Muscle layer of colon (tissue), 2 donors: Measurements from ENCODE around the gene GLCCI1.

ENCODE experiments used
- H3K27ac ChIP-seq: one replicate; pipeline ENCODE4 v1.7.0; 2013; ENCODE audit warnings: low read depth, mild to moderate bottlenecking, low read length, moderate library complexity
- H3K27me3 ChIP-seq, 2 donors: one replicate each; pipeline ENCODE4 v1.7.0; 2013; ENCODE audit warnings: low read length in 2 of 2, mild to moderate bottlenecking in 2 of 2; ENCODE audit not compliant: insufficient read depth in 2 of 2, control insufficient read depth in 1 of 2
- H3K36me3 ChIP-seq: one replicate; pipeline ENCODE4 v1.7.0; 2013; ENCODE audit warnings: mild to moderate bottlenecking, low read length; ENCODE audit not compliant: insufficient read depth
- H3K4me1 ChIP-seq: one replicate; pipeline ENCODE4 v1.7.0; 2013; ENCODE audit warnings: mild to moderate bottlenecking, low read length; ENCODE audit not compliant: insufficient read depth
- H3K4me3 ChIP-seq, 2 donors: one replicate each; pipeline ENCODE4 v1.7.0; 2013; ENCODE audit warnings: low read length in 2 of 2, low read depth in 1 of 2, mild to moderate bottlenecking in 1 of 2, moderate library complexity in 1 of 2
- H3K9ac ChIP-seq: one replicate; pipeline ENCODE4 v1.7.0; 2013; ENCODE audit warnings: low read length
- H3K9me3 ChIP-seq: one replicate; pipeline ENCODE4 v1.7.0; 2013; ENCODE audit warnings: mild to moderate bottlenecking, low read length
- donor health status: abdominal sarcoma.
- donor health status: Adenocarcinoma of cecum.

Gene GLCCI1

DNA sequence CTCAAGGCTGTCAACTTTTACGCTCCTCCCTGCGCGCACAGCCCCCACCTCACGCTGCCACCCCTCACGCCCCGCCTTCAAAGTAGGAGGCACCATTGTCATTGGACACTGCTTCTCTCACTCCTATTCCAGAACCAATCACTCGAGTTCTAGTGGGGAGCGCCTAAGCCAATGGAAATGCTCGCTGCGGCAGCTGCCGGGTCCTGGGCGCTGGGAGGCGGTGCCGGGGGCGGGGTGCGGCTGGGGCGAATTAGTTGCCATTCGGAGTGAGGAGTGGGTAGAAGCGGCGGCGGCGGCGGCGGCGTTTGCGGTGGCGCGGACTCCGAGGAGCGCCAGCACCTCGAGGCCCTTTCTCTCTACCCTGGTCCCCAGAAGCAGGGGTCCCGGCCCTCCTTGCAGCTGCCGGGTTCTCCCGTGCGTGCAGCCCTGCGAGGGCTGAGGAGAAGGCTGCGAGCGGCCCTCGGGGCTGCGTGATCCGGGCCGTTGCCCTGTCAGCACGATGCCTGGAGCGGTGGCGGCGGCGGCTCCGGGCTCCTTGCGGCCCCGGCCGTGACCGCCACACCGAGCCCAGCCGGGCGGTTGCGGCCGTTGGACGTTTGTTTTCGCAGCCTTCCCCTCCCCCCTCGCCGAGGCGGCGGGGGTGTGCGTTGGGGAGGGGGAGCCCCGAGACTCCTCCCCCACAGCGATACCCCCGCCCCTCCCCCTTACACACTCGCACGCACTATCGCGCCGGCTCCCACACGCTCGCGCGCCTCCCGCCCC, at the start of gene GLCCI1:
Gene GLCCI1, plus strand, starts transcription at position 253 of the 762 bp plus-strand sequence. CDS start 555 bp downstream, outside the sequence.
- Histone ChIP-seq H3K4me3 (peak within 1 kb of the TSS; percentile 92 to 97), H3K36me3 (no peaks in the 10 kb centered on the region), H3K27me3 (no peaks in the 10 kb centered on the region)

DNA sequence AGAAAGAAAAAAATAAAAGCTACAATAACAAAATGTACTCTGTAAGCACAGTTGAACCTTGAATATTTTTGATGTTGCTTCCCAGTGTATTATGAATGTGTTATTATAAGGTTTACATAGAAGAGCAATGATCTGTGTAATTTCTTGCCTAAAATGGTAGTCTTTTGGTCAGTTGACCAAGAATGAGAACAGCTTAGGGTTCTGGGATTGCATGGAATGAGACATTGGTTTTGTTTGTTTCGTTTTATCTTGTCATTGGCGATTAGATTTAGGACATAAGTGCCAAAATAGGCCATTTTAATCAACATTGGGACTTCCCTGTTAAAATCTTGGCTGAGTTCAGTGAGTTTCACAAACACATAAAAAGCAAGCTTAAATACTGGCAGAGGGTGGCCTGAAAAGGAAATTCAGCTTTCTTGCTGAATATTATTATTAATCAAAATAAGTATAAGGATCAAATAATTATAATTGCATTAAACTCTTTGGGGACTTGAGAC, 49.1 kb upstream of the GLCCI1 start:
- no peaks in the 10 kb centered on the region for H3K36me3 ChIP-seq
- H3K27ac ChIP-seq, result no peak overlapping the region
- no peaks in the 10 kb centered on the region for H3K4me1 ChIP-seq
- no peaks in the 10 kb centered on the region for H3K27me3 ChIP-seq
- H3K9ac ChIP-seq, result no peak overlapping the region
- H3K9me3 ChIP-seq, result no peaks in the 10 kb centered on the region
- no peak overlapping the region for H3K4me3 ChIP-seq

More for the DNA sequence above, at the start of gene GLCCI1:
- Histone ChIP-seq H3K4me1 (peaks cover 14% of the 10 kb centered on the region), H3K9me3 (no peaks in the 10 kb centered on the region), H3K27ac (peak within 1 kb of the TSS; percentile 90), H3K9ac (peak within 1 kb of the TSS; percentile 61)

DNA sequence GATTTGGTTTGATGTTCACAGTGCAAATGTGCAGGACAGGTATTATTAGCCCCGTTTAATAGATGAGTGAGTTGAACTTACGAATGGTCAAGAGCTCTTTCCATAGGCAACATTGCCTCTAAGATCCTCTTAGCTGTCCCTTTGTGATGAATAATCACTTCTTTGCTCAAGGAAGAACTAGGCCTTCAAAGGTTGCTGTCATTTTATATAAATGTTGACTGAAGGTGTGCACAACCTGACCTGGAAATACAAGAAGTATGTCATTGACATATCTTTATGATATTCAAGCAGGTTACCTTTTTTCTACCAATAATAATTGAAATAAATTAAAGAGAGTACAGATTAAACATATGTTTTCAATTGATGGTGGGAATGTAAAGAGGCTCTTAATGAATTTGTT, 48.5 kb upstream of the GLCCI1 start:
- Histone ChIP-seq H3K27ac (no peak overlapping the region), H3K36me3 (no peaks in the 10 kb centered on the region), H3K9ac (no peak overlapping the region), H3K4me1 (no peaks in the 10 kb centered on the region), H3K9me3 (no peaks in the 10 kb centered on the region), H3K4me3 (no peak overlapping the region), H3K27me3 (no peaks in the 10 kb centered on the region)

DNA sequence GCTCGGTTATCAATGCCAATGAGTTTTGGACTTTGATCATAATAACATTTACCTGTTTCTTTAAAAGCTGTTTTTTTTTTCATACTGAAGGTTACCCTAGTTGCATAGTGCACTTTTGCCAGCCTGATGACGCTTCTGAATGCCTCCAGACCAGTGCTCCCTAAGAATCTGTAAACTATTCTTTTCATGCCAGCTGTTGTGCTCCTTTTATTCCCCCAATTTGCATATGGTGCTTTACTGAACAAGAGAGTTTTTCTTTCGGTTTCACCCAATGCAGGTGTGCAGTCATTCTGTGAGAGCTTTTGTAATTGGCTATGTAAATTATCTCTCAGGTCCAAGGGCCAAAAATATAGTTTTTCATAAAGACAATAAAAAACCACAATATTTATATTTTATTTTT, 48.1 kb upstream of the GLCCI1 start:
- H3K9me3 ChIP-seq, result no peaks in the 10 kb centered on the region
- H3K4me3 ChIP-seq, result no peak overlapping the region
- no peak overlapping the region for H3K9ac ChIP-seq
- no peaks in the 10 kb centered on the region for H3K36me3 ChIP-seq
- no peaks in the 10 kb centered on the region for H3K4me1 ChIP-seq
- no peak overlapping the region for H3K27ac ChIP-seq
- H3K27me3 ChIP-seq, result no peaks in the 10 kb centered on the region

DNA sequence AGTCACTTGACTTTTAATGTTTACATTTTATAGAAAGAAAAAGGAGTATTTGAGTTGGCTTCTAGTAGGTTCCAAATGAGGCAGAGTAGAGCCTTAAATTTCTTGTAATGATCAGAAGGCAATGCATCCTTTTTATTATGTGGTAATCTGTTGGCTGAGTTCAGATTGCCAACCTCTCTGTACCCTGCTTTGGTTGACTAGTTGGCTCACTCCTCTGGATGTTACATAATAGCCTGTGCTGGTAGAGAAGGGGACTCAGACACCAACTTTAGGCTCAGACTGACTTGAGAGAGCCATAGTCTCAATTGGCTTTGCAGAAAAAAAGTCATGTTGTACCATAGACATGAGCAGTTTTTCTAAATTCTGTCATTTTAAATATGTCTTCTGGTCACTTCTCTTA, 46.8 kb upstream of the GLCCI1 start:
- Histone ChIP-seq H3K27me3 (no peaks in the 10 kb centered on the region), H3K9ac (no peak overlapping the region), H3K4me1 (no peaks in the 10 kb centered on the region), H3K9me3 (no peaks in the 10 kb centered on the region), H3K4me3 (no peak overlapping the region), H3K27ac (no peak overlapping the region), H3K36me3 (no peaks in the 10 kb centered on the region)

DNA sequence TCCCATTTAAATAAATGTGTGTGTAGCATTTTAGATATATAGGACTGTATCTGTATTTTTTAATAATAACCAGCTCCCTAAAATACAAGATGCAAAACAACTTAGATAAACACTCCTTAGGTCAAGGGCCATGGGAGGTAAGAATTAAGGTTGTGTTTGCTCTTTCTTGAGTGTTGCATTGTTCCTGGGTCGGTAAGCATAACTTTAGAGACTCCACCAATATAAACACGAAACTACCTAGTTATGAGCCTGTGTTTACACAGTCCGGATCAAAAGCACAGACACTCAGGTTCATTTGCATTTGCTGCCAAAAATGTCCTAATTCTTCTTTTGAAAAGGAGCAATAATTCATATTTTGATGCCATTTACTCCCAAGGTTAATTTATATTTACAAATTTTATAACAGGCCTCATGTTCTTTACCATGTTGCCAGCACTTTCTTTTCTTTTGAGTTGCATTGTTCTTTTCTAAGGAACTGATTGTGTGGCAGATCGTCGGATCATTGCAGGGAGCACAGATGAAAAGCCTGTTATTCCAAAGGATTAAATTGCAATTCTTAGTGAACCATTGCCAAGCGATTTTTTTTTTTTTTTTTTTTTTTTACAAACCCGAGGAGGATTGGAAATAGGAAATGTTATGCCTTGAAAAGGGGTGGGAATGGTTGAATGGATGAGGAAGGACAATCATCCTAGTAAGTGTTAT, 45.8 kb upstream of the GLCCI1 start:
- no peaks in the 10 kb centered on the region for H3K9me3 ChIP-seq
- no peak overlapping the region for H3K9ac ChIP-seq
- H3K27ac ChIP-seq, result no peak overlapping the region
- H3K4me3 ChIP-seq, result no peak overlapping the region
- H3K4me1 ChIP-seq, result no peaks in the 10 kb centered on the region
- H3K27me3 ChIP-seq, result no peaks in the 10 kb centered on the region
- no peaks in the 10 kb centered on the region for H3K36me3 ChIP-seq

DNA sequence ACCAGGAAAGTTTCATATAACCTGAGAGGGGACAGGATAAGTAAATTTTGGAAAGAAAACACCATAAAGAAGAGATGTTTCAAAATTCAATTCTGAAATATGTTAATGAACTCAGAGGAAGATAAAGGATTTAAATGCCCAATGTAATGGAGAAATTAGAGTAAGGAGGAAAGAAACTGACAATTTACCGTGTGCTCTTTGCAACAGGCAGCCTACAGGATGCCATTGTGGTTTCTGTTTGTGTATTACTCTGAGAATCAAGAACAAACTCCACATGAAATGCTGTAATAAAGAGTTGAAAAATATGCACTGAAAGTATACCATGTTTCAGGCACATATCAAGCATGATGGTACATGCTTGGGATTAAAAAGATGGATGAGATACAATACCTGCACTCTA, 44.8 kb upstream of the GLCCI1 start:
- H3K36me3 ChIP-seq, result no peaks in the 10 kb centered on the region
- H3K9ac ChIP-seq, result no peak overlapping the region
- no peak overlapping the region for H3K27ac ChIP-seq
- H3K27me3 ChIP-seq, result no peaks in the 10 kb centered on the region
- H3K4me3 ChIP-seq, result no peak overlapping the region
- H3K4me1 ChIP-seq, result no peaks in the 10 kb centered on the region
- no peaks in the 10 kb centered on the region for H3K9me3 ChIP-seq

DNA sequence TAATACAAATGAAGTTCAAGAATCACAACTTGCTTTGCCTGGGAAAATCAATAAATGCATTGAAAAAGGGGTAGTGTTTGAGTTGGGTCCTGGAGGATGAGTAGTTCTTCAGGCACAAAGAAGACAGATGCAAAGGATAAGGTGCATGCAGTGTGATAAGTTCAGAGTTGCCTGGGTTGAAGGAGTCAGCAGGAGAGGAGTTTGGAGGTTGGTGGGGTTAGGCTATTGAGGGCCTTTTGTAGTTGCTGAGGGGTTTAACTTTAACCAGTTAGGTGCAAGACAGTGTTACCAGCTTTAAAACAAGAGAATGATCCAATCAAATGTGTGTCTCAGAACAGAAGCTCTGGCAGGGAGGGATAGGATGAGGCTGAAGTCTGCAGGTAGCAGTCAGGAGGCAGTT, 44.3 kb upstream of the GLCCI1 start:
- Histone ChIP-seq H3K4me1 (no peaks in the 10 kb centered on the region), H3K36me3 (no peaks in the 10 kb centered on the region), H3K9me3 (no peaks in the 10 kb centered on the region), H3K4me3 (no peak overlapping the region), H3K9ac (no peak overlapping the region), H3K27me3 (no peaks in the 10 kb centered on the region), H3K27ac (no peak overlapping the region)

DNA sequence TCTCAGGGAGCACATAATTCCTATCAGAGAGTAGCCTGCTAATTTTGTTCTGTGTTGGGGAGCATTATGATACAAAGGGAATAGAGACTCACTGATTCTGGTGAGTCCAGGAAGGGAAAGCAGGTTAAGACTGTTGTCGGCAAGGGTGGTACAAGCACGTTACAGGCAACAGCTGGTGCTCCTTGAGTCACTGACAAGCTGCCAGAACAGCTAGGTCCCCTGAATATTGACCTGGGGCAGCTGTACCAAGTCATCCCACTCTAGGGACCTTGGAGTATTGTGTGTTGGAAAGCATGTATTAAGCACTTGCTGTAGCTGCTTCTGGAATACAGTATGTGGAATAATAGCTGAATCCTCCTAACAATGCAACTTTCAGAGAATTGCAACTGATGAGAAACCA, 37.0 kb upstream of the GLCCI1 start:
- H3K36me3 ChIP-seq, result no peaks in the 10 kb centered on the region
- H3K4me1 ChIP-seq, result no peaks in the 10 kb centered on the region
- no peaks in the 10 kb centered on the region for H3K27me3 ChIP-seq
- no peaks in the 10 kb centered on the region for H3K9me3 ChIP-seq
- no peak overlapping the region for H3K9ac ChIP-seq
- no peak overlapping the region for H3K27ac ChIP-seq
- no peak overlapping the region for H3K4me3 ChIP-seq

DNA sequence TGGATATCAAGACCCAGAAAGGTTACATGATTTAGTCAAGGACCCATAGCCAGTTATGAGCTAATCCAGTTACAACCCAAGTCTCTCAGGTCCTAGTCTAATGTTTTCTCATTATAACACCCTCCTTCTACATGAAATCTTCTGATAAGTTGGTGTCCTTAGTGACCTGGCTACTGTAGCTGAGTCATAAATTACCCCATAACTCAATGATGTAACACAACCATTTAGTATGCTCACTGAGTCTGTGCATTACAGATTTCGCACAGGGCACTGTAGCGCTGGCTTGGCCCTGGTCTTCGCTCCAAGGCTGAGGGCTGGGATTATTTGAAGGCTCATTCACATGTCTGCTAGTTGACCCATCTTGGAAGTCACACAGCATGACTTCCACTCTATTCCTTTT, 36.0 kb upstream of the GLCCI1 start:
- Histone ChIP-seq H3K9me3 (no peaks in the 10 kb centered on the region), H3K36me3 (no peaks in the 10 kb centered on the region), H3K27me3 (no peaks in the 10 kb centered on the region), H3K4me3 (no peak overlapping the region), H3K4me1 (no peaks in the 10 kb centered on the region), H3K9ac (no peak overlapping the region), H3K27ac (no peak overlapping the region)

DNA sequence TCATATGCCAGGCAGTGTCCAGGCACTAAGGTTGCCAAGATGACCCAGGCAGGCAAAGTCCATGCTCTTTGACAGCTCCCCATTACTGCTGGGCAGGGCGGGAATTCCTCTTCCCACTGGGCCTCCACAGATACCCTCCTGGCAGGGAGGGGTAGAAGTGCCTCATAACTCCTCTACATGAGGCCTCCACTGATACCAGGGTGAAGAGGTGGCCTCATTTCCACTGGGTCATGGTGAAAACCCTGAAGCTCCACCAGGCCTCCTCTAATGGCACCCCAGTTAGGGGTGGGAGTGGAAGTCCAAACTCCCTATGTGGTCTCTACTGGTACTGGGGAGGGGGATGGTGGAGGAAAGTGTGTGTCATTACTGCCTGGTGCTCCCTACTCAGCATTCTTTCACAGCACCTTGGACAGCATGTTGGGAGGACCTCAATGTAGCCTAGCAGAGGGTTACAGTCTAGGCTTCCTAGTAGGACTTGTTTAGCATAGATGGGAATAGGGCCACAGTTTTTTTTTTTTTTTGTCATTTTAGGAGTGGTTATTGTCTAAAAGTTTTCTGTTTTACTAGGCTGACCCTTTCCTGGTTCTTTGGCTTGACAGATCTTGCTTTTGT, 34.6 kb upstream of the GLCCI1 start:
- Histone ChIP-seq H3K27ac (no peak overlapping the region), H3K36me3 (no peaks in the 10 kb centered on the region), H3K4me1 (no peaks in the 10 kb centered on the region), H3K9me3 (no peaks in the 10 kb centered on the region), H3K9ac (no peak overlapping the region), H3K27me3 (no peaks in the 10 kb centered on the region), H3K4me3 (no peak overlapping the region)
